C4-2B (cell line): ENCODE results near the gene DNLZ.

ENCODE experiments used
- H3K27ac ChIP-seq: fragments of 450-650 bp; 2 replicates; pipeline ENCODE4 v1.5.1; 2017
- ZFX ChIP-seq: fragments of 450-650 bp; IDR thresholded peaks from 2 replicates; pipeline ENCODE4 v1.6.1; 2017
- TF ChIP-seq, protein P1 (sequence below): fragments of 450-650 bp; conservative IDR thresholded peaks from 2 replicates; pipeline ENCODE4 v1.5.1; 2017; ENCODE audit warnings: mild to moderate bottlenecking

Gene DNLZ

DNA sequence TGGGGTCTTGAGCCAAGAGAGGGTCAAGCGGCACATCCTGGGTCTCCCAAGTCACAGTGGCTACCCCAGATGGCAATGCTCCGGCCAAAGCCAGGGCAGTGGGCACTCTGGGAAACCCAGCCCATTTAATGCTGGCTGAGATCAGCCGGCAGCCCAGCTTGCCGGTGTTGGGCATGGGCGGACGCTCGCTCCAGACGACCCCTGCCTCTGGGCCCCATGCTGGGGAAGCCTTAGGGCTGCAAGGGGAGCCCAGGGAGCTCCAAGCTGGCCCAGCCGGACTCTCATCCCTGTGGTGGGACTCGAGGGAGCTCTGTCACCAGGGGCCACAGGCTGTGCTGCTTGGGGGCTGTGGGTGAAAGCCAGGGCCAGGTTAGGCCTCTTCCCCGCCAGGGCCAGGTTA lies 15.9 kb upstream of the DNLZ start:
- TF ChIP-seq ZFX: no peak
- TF ChIP-seq, protein P1, sequence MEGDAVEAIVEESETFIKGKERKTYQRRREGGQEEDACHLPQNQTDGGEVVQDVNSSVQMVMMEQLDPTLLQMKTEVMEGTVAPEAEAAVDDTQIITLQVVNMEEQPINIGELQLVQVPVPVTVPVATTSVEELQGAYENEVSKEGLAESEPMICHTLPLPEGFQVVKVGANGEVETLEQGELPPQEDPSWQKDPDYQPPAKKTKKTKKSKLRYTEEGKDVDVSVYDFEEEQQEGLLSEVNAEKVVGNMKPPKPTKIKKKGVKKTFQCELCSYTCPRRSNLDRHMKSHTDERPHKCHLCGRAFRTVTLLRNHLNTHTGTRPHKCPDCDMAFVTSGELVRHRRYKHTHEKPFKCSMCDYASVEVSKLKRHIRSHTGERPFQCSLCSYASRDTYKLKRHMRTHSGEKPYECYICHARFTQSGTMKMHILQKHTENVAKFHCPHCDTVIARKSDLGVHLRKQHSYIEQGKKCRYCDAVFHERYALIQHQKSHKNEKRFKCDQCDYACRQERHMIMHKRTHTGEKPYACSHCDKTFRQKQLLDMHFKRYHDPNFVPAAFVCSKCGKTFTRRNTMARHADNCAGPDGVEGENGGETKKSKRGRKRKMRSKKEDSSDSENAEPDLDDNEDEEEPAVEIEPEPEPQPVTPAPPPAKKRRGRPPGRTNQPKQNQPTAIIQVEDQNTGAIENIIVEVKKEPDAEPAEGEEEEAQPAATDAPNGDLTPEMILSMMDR: no peak

DNA sequence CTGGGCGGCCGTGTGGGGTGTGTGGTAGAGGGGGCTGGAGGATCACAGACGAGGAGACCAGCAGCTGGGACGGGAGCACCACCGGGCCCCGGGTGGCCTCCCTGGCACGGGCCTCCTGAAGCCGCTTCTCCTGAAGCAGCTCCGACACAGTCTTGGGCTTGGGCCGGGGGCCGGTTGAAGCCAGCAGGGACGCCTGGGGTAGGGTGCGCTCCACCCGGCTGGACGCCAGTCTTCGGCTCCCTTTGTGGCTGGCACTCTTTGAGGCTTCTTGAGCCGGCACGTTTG lies 15.4 kb upstream of the DNLZ start:
- TF ChIP-seq, protein P1: no peak
- TF ChIP-seq ZFX: no peak
- H3K27ac ChIP-seq: no peak overlapping the region

More for the DNA sequence above, 15.9 kb upstream of the DNLZ start:
- no peak overlapping the region for H3K27ac ChIP-seq

DNA sequence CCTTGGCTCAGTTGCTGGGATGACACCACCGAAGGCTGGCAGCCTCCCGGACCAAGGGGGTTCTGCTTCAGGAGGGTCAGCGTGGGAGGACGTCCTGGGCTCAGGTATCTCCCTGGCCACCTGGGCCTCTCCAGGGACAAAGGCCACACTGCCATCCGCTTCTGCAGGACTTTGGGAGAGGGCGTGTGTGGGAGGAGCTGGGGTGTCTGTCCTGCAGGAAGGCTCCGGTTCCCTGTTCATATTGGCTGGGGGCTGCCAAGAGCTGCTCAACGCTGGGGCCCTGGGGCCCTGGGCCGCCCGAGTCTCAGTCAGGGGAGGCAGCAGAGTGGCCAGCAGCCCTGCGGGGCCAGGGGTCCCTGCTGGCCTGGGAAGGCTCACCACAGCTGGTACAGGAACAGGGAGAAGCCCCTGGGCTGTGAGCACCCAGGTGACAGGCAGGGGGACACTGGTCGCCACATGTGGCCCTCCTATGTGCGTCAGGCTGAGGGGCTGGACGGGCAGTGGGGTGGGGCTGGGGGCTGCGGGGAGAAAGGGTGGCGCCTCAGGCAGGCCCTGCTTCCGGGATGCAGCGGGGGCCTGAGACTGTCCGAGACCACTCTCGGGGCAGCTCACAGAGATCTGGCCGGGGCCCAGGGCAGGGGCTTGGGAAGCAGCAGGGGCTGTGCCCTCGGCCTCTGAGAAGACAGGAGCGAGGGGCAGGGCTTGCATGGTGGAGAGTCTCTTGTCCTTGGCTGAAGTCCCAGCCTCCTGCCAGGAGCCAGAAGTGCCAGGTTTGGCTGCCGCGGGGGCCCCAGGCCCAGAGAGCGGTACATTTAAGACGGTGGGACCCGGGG lies 14.8 kb upstream of the DNLZ start:
- TF ChIP-seq, protein P1: no peak
- no peak for TF ChIP-seq ZFX
- no peak overlapping the region for H3K27ac ChIP-seq

DNA sequence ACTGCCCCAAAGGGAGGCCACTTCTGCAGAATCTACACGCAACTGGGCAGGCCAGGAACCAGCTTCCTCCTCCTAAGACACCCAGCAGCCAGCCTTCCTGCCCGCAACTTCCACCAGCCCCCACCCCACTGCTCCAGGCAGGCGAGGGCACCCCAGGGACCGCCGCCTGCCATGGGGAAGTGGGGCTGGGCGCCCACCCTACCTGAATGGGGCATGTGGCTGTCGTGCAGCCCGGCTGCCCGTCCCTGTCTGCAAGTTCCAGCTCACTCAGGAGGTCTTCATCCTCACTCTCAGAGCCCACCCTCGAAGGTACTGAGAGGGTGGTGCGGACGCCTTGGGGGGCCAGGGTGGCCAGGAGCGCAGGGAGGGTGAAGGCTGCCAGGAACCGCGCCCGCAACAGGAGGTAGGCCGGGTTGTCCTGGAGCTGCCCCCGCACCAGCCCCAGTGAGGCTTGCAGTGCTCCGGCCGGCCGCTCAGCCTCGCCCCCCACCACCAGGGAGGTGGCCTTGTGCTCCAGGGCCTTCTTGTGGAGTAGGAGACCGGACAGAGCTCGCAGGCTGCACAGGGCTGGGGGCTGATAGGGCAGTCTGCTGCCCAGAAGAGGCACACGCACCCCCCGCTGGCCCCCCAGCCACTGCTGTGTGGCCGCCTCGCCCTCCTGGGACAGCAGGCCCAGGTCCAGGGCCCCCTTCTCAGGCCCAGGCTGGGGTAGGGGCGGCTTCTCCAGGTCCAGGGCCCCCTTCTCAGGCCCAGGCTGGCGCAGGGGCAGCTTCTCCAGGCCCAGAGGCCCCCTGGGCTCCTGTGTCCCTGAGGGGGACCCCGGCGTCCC lies 14.0 kb upstream of the DNLZ start:
- no peak overlapping the region for H3K27ac ChIP-seq
- TF ChIP-seq, protein P1: no peak
- no peak for TF ChIP-seq ZFX

DNA sequence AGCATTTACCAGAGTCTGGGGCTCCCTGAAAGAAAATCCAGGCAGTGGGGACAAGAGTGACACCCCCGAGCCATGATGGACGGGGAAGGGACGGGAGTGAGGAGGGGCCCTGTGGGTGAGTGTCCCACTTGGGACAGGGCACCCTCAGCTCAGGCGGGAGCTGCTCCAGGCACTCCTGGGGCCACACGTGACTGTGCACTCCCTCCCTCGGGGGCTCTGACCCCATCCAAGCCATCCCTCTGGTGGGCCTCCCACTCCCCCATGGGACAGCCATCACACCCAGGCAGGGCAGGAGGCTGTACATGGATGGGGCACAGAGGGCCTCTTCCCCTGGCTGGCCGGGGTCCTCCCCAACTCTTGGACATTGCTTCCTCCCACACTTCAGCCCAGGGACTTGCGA lies 12.9 kb upstream of the DNLZ start:
- H3K27ac ChIP-seq: no peak overlapping the region
- no peak for TF ChIP-seq ZFX
- TF ChIP-seq, protein P1: no peak

DNA sequence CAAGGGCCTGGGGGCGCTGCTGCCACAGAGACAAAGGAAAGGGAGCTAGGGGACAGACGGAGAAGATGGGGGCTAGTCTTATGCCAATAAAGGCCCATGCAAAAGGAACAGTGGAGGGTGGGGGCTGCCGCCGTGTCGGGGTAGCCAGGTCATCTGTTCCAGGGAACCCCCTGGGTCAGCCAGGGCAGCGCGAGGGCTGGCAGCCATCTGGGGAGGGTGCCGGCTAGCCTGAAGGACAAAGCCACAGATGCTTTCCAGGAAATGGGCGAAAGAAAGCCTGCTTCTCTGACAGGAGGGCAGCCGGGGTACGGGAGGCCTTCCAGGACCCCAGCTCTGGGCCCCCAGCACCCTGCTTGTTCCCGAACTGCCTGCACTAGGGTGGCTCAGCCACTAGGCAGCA lies 11.6 kb upstream of the DNLZ start:
- TF ChIP-seq, protein P1: no peak
- TF ChIP-seq ZFX: no peak
- H3K27ac ChIP-seq: no peak overlapping the region

DNA sequence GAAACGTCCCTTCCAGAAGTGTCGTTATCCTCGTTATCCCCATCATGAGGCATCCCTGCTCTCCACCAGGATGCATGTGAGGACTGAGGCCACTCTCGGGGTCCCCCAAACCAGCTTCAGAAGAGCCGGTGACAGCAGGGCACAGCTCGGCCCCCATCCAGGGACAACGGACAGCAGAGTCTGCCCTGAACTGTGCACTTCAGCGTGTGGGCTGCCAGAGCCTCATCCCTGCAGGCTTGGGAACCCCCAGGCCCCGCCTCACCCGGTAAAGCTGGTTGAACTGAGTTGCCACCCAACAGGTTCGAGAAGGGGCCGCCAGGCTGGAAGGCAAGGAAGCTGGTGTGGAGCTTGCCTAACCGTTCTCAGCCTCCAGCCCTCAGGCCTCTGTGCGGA lies 10.6 kb upstream of the DNLZ start:
- no peak for TF ChIP-seq ZFX
- TF ChIP-seq, protein P1: no peak
- H3K27ac ChIP-seq: no peak overlapping the region
